HL-60/S4 (cell line): ENCODE measurements around the gene USP10.
"Not testable (repeated sequence)": the region's sequence is repeated elsewhere in the genome, so short reads cannot be mapped to it uniquely, and the experiment has no call there.

ENCODE experiments used
- in situ Hi-C: fragments of 300-500 bp; cut with MboI; formaldehyde crosslinking; loops from 2 replicates; pipeline ENCODE4 v1.14.3; 2022; ENCODE audit warnings: low sequenced_read_pairs

The USP10 gene

GRCh38 chr16:84726079-84726668, 26.4 kb downstream of the USP10 start:
- in situ Hi-C loops = loop anchor here (10.0 kb wide), 2 partner anchors 101 to 211 kb away; no protein-coding TSS in a partner anchor

- in situ Hi-C loops = loop anchor here (10.0 kb wide), 2 partner anchors 102 to 212 kb away; no protein-coding TSS in a partner anchor
Measured at GRCh38 chr16:84726669-84727467, 27.1 kb downstream of the USP10 start.

- in situ Hi-C loops = loop anchor here (10.0 kb wide), 2 partner anchors 104 to 214 kb away; no protein-coding TSS in a partner anchor
Measured at GRCh38 chr16:84728853-84729424, 29.1 kb downstream of the USP10 start.

GRCh38 chr16:84729716-84730320, 30.0 kb downstream of the USP10 start:
- in situ Hi-C loops = loop anchor here (10.0 kb wide), 2 partner anchors 105 to 215 kb away; no protein-coding TSS in a partner anchor

GRCh38 chr16:84730406-84731106, 30.8 kb downstream of the USP10 start:
- in situ Hi-C loops = no loop called here

GRCh38 chr16:84732332-84732673, 32.5 kb downstream of the USP10 start:
- in situ Hi-C loops = not testable (repeated sequence)

GRCh38 chr16:84732674-84733352, 33.0 kb downstream of the USP10 start:
- in situ Hi-C loops = no loop called here

- in situ Hi-C loops = no loop called here
Measured at GRCh38 chr16:84735849-84736586, 36.2 kb downstream of the USP10 start.

- in situ Hi-C loops = no loop called here
Measured at GRCh38 chr16:84737192-84738011, 37.6 kb downstream of the USP10 start.

GRCh38 chr16:84738255-84739038, 38.6 kb downstream of the USP10 start:
- in situ Hi-C loops = no loop called here

- in situ Hi-C loops = no loop called here
Measured at GRCh38 chr16:84739349-84740124, 39.7 kb downstream of the USP10 start.

GRCh38 chr16:84740596-84741116, 40.9 kb downstream of the USP10 start:
- in situ Hi-C loops = no loop called here

GRCh38 chr16:84741340-84741830, 41.6 kb downstream of the USP10 start:
- in situ Hi-C loops = no loop called here

- in situ Hi-C loops = no loop called here
Measured at GRCh38 chr16:84742641-84743092, 42.9 kb downstream of the USP10 start.

GRCh38 chr16:84746231-84746630, 46.4 kb downstream of the USP10 start:
- in situ Hi-C loops = no loop called here

GRCh38 chr16:84746875-84747274, 47.1 kb downstream of the USP10 start:
- in situ Hi-C loops = no loop called here

GRCh38 chr16:84748247-84748646, 48.4 kb downstream of the USP10 start:
- in situ Hi-C loops = not testable (repeated sequence)
